ENCODE data around the gene LILRA6.
A peak's percentile ranks its signal among the peaks of the same experiment; 100 is the strongest.
"Not testable (repeated sequence)": the region's sequence is repeated elsewhere in the genome, so short reads cannot be mapped to it uniquely, and the experiment has no call there.

LILRA6 gene

GRCh38 chr19:54194463-54194862 lies 48.1 kb downstream of the LILRA6 start:
- Histone ChIP-seq H3K36me3 (ENCODE audit: control insufficient read depth in 1 of 2, insufficient read depth in 2 of 2, low read depth in 1 of 2, low read length in 2 of 2) (peaks cover 15 to 38% of the 10 kb centered on the region in 2 experiments), H3K9ac (ENCODE audit: low read length) (peak overlapping the region; percentile 94), H3K79me1 (replicated peaks; ENCODE audit: low read length, poor library complexity, severe bottlenecking) (peaks cover 11% of the 10 kb centered on the region)
- H3K27ac ChIP-seq (ENCODE audit: low read length, poor library complexity, severe bottlenecking); H2AK5ac ChIP-seq (ENCODE audit: low read length, severe bottlenecking); DNase-seq; H2BK15ac ChIP-seq (ENCODE audit: low read depth, poor library complexity, severe bottlenecking); H3K18ac ChIP-seq (ENCODE audit: low read depth in 1 of 2, low read length in 2 of 2); H2BK120ac ChIP-seq (ENCODE audit: low read depth, low read length); H3K23ac ChIP-seq (ENCODE audit: low read length in 2 of 2); H3K4me1 ChIP-seq (ENCODE audit: control insufficient read depth, insufficient read depth, low read depth, low read length); H4K91ac ChIP-seq (ENCODE audit: low read length); H4K8ac ChIP-seq (ENCODE audit: low read length); H3K4ac ChIP-seq (ENCODE audit: low read depth in 1 of 2, low read length in 2 of 2); H3K27me3 ChIP-seq (ENCODE audit: control insufficient read depth in 1 of 2, insufficient read depth in 1 of 2, low read length in 2 of 2); H2BK12ac ChIP-seq (ENCODE audit: low read length in 2 of 2); H2BK5ac ChIP-seq (ENCODE audit: low read depth, low read length, poor library complexity, severe bottlenecking); H2AFZ ChIP-seq (ENCODE audit: low read depth, low read length); H3K4me3 ChIP-seq (ENCODE audit: insufficient read depth in 1 of 2, low read depth in 1 of 2, low read length in 2 of 2); H3K14ac ChIP-seq (ENCODE audit: low read length in 2 of 2); H3K4me2 ChIP-seq (ENCODE audit: low read length, poor library complexity, severe bottlenecking); H3K9me3 ChIP-seq (ENCODE audit: control insufficient read depth, low read length): not testable (repeated sequence)
- 99% methylated on average over 12 of the region's 12 CpGs for whole genome bisulfite sequencing

- 98% methylated on average over 11 of the region's 11 CpGs for WGBS
- no peaks in the 10 kb centered on the region for H3K27me3 ChIP-seq (ENCODE audit: control insufficient read depth in 1 of 2, insufficient read depth in 1 of 2, low read length in 2 of 2)
- no peak for DNase-seq
- no peaks in the 10 kb centered on the region for H3K9me3 ChIP-seq (ENCODE audit: control insufficient read depth, low read length)
- no peak overlapping the region for H2AFZ ChIP-seq (ENCODE audit: low read depth, low read length)
- H3K79me1 ChIP-seq (replicated peaks; ENCODE audit: low read length, poor library complexity, severe bottlenecking): peaks cover 13% of the 10 kb centered on the region
- H2BK120ac ChIP-seq (ENCODE audit: low read depth, low read length): no peak overlapping the region
- no peak overlapping the region for H2AK5ac ChIP-seq (ENCODE audit: low read length, severe bottlenecking)
- H3K23ac ChIP-seq (ENCODE audit: low read length in 2 of 2): no peak overlapping the region
- H3K14ac ChIP-seq (ENCODE audit: low read length in 2 of 2): no peak overlapping the region
- peaks cover 13 to 38% of the 10 kb centered on the region in 2 experiments for H3K36me3 ChIP-seq (ENCODE audit: control insufficient read depth in 1 of 2, insufficient read depth in 2 of 2, low read depth in 1 of 2, low read length in 2 of 2)
- no peak overlapping the region for H2BK12ac ChIP-seq (ENCODE audit: low read length in 2 of 2)
- H2BK15ac ChIP-seq (ENCODE audit: low read depth, poor library complexity, severe bottlenecking): no peak overlapping the region
- H4K91ac ChIP-seq (ENCODE audit: low read length): no peak overlapping the region
- no peak overlapping the region for H3K27ac ChIP-seq (ENCODE audit: low read length, poor library complexity, severe bottlenecking)
- no peak overlapping the region for H3K4me3 ChIP-seq (ENCODE audit: insufficient read depth in 1 of 2, low read depth in 1 of 2, low read length in 2 of 2)
- no peak overlapping the region for H3K4ac ChIP-seq (ENCODE audit: low read depth in 1 of 2, low read length in 2 of 2)
- H2BK5ac ChIP-seq (ENCODE audit: low read depth, low read length, poor library complexity, severe bottlenecking): no peak overlapping the region
- peak overlapping the region; percentile 94 for H3K9ac ChIP-seq (ENCODE audit: low read length)
- no peak overlapping the region for H4K8ac ChIP-seq (ENCODE audit: low read length)
- H3K4me1 ChIP-seq (ENCODE audit: control insufficient read depth, insufficient read depth, low read depth, low read length): peaks cover 13% of the 10 kb centered on the region
- no peak overlapping the region for H3K18ac ChIP-seq (ENCODE audit: low read depth in 1 of 2, low read length in 2 of 2)
- no peak overlapping the region for H3K4me2 ChIP-seq (ENCODE audit: low read length, poor library complexity, severe bottlenecking)
Measured at GRCh38 chr19:54193011-54193410, 49.6 kb downstream of the LILRA6 start.

GRCh38 chr19:54191811-54192453 lies 50.7 kb downstream of the LILRA6 start:
- H2AK5ac ChIP-seq (ENCODE audit: low read length, severe bottlenecking): peak overlapping the region; percentile 67
- peaks cover 16% of the 10 kb centered on the region for H3K4me1 ChIP-seq (ENCODE audit: control insufficient read depth, insufficient read depth, low read depth, low read length)
- H3K27me3 ChIP-seq (ENCODE audit: control insufficient read depth in 1 of 2, insufficient read depth in 1 of 2, low read length in 2 of 2): no peaks in the 10 kb centered on the region
- peak overlapping the region in 1 of 2 experiments; percentile 9 for H3K14ac ChIP-seq (ENCODE audit: low read length in 2 of 2)
- no peak for DNase-seq
- H2BK5ac ChIP-seq (ENCODE audit: low read depth, low read length, poor library complexity, severe bottlenecking): no peak overlapping the region
- H2AFZ ChIP-seq (ENCODE audit: low read depth, low read length): no peak overlapping the region
- peak overlapping the region in 1 of 2 experiments; percentile 23 for H3K23ac ChIP-seq (ENCODE audit: low read length in 2 of 2)
- peak overlapping the region; percentile 76 for H4K91ac ChIP-seq (ENCODE audit: low read length)
- H3K27ac ChIP-seq (ENCODE audit: low read length, poor library complexity, severe bottlenecking): peak overlapping the region; percentile 59
- no peaks in the 10 kb centered on the region for H3K9me3 ChIP-seq (ENCODE audit: control insufficient read depth, low read length)
- 67% methylated on average over 18 of the region's 19 CpGs for whole genome bisulfite sequencing
- H3K36me3 ChIP-seq (ENCODE audit: control insufficient read depth in 1 of 2, insufficient read depth in 2 of 2, low read depth in 1 of 2, low read length in 2 of 2): peaks cover 17 to 40% of the 10 kb centered on the region in 2 experiments
- peak overlapping the region; percentile 72 for H3K4me2 ChIP-seq (ENCODE audit: low read length, poor library complexity, severe bottlenecking)
- H2BK120ac ChIP-seq (ENCODE audit: low read depth, low read length): no peak overlapping the region
- H3K4ac ChIP-seq (ENCODE audit: low read depth in 1 of 2, low read length in 2 of 2): peak overlapping the region; percentile 70 to 78
- peak overlapping the region; percentile 85 to 89 for H3K4me3 ChIP-seq (ENCODE audit: insufficient read depth in 1 of 2, low read depth in 1 of 2, low read length in 2 of 2)
- peak overlapping the region; percentile 17 for H2BK15ac ChIP-seq (ENCODE audit: low read depth, poor library complexity, severe bottlenecking)
- H2BK12ac ChIP-seq (ENCODE audit: low read length in 2 of 2): peak overlapping the region in 1 of 2 experiments; percentile 47
- peaks cover 15% of the 10 kb centered on the region for H3K79me1 ChIP-seq (replicated peaks; ENCODE audit: low read length, poor library complexity, severe bottlenecking)
- peak overlapping the region; percentile 16 to 34 for H3K18ac ChIP-seq (ENCODE audit: low read depth in 1 of 2, low read length in 2 of 2)
- peak overlapping the region; percentile 94 for H3K9ac ChIP-seq (ENCODE audit: low read length)
- H4K8ac ChIP-seq (ENCODE audit: low read length): peak overlapping the region; percentile 39

GRCh38 chr19:54191011-54191810 lies 51.4 kb downstream of the LILRA6 start, which contains the start of gene TSEN34:
Gene TSEN34 (plus strand): TSS chr19:54191308. CDS start chr19:54191365, 57 bp downstream.
- Histone ChIP-seq H3K27ac (ENCODE audit: low read length, poor library complexity, severe bottlenecking) (peak within 1 kb of the TSS; percentile 99), H2BK15ac (ENCODE audit: low read depth, poor library complexity, severe bottlenecking) (peak within 1 kb of the TSS; percentile 75), H3K18ac (ENCODE audit: low read depth in 1 of 2, low read length in 2 of 2) (peak within 1 kb of the TSS; percentile 92 to 98), H4K8ac (ENCODE audit: low read length) (peak within 1 kb of the TSS; percentile 86), H3K36me3 (ENCODE audit: control insufficient read depth in 1 of 2, insufficient read depth in 2 of 2, low read depth in 1 of 2, low read length in 2 of 2) (peaks cover 24 to 42% of the 10 kb centered on the region in 2 experiments), H3K9ac (ENCODE audit: low read length) (peak within 1 kb of the TSS; percentile 94), H2AK5ac (ENCODE audit: low read length, severe bottlenecking) (no peak within 1 kb of the TSS), H4K91ac (ENCODE audit: low read length) (peak within 1 kb of the TSS; percentile 92), H3K4ac (ENCODE audit: low read depth in 1 of 2, low read length in 2 of 2) (peak within 1 kb of the TSS; percentile 75 to 86), H3K9me3 (ENCODE audit: control insufficient read depth, low read length) (no peaks in the 10 kb centered on the region), H2BK12ac (ENCODE audit: low read length in 2 of 2) (peak within 1 kb of the TSS in 1 of 2 experiments; percentile 85), H2AFZ (ENCODE audit: low read depth, low read length) (peak within 1 kb of the TSS; percentile 83), H3K4me1 (ENCODE audit: control insufficient read depth, insufficient read depth, low read depth, low read length) (peaks cover 18% of the 10 kb centered on the region), H3K4me3 (ENCODE audit: insufficient read depth in 1 of 2, low read depth in 1 of 2, low read length in 2 of 2) (peak within 1 kb of the TSS; percentile 85 to 89), H3K27me3 (ENCODE audit: control insufficient read depth in 1 of 2, insufficient read depth in 1 of 2, low read length in 2 of 2) (no peaks in the 10 kb centered on the region), H3K4me2 (ENCODE audit: low read length, poor library complexity, severe bottlenecking) (peak within 1 kb of the TSS; percentile 72), H2BK5ac (ENCODE audit: low read depth, low read length, poor library complexity, severe bottlenecking) (peak within 1 kb of the TSS; percentile 97), H3K23ac (ENCODE audit: low read length in 2 of 2) (peak within 1 kb of the TSS in 1 of 2 experiments; percentile 79), H3K79me1 (replicated peaks; ENCODE audit: low read length, poor library complexity, severe bottlenecking) (peaks cover 22% of the 10 kb centered on the region), H2BK120ac (ENCODE audit: low read depth, low read length) (peak within 1 kb of the TSS; percentile 54), H3K14ac (ENCODE audit: low read length in 2 of 2) (peak within 1 kb of the TSS in 1 of 2 experiments; percentile 96)
- WGBS: under 1% methylated on average over 51 of the region's 77 CpGs
- peak; percentile 91 for DNase-seq
